Brain microvascular endothelial cell (primary cell): ENCODE data around the gene ADK.

ENCODE experiments used
- DNase-seq: peaks from one replicate; pipeline ENCODE4 v3.0.0-alpha.2; 2020
- H3K27ac ChIP-seq: fragments of 250-450 bp; sonication (Bioruptor Pico); 2 replicates; pipeline ENCODE4 v1.5.1; 2020; ENCODE audit warnings: mild to moderate bottlenecking, moderate library complexity
- H3K27me3 ChIP-seq: fragments of 250-450 bp; sonication (Bioruptor Pico); replicated peaks from 2 replicates; pipeline ENCODE4 v1.5.1; 2020; ENCODE audit warnings: mild to moderate bottlenecking
- H3K36me3 ChIP-seq: fragments of 250-450 bp; sonication (Bioruptor Pico); replicated peaks from 2 replicates; pipeline ENCODE4 v1.5.1; 2020; ENCODE audit warnings: mild to moderate bottlenecking
- H3K4me3 ChIP-seq: 2 replicates; pipeline ENCODE4 v1.5.1; 2011; ENCODE audit warnings: low read depth, mild to moderate bottlenecking, control low read depth, low read length, moderate library complexity
- CTCF ChIP-seq: IDR thresholded peaks from 2 replicates; pipeline ENCODE4 v1.5.1; 2011; ENCODE audit warnings: low read depth, mild to moderate bottlenecking, moderate library complexity, low read length, control low read depth, inconsistent platforms; ENCODE audit errors: missing control alignments
- in situ Hi-C: cut with HindIII; loops from 2 replicates; pipeline ENCODE4 v1.10.0; 2017; ENCODE audit warnings: low sequenced_read_pairs, low pct_ligation_motif_present

The ADK gene

DNA sequence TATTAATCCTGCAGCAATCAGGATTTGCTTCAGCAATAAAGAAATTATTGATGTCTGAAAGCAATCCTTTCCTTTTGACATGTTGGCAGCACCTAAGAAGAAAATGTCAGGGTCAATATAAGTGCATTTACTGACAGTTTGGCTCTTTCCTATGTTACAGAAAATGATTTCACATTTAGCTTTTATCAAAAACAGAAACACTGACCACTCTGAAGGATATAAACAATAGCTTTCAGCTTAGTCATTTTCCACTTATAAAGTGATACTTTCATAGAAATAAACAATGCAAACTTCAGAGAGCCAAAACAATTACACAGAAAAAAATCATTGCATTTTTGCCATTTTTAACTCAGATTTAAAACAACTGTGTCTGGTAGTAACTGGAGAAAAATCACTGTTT lies 349.8 kb downstream of the ADK start:
- H3K27ac ChIP-seq: no peak overlapping the region

GRCh38 chr10:74502963-74503608 lies 352.1 kb downstream of the ADK start:
- Histone ChIP-seq H3K4me3 (no peak overlapping the region), H3K27ac (peak overlapping the region; percentile 23), H3K36me3 (no peaks in the 10 kb centered on the region), H3K27me3 (no peaks in the 10 kb centered on the region)
- TF ChIP-seq CTCF: no peak
- in situ Hi-C loops: no loop called here
- DNase-seq: peak; percentile 37

More for the DNA sequence above, 349.8 kb downstream of the ADK start:
- in situ Hi-C loops: no loop called here
- no peaks in the 10 kb centered on the region for H3K27me3 ChIP-seq
- H3K36me3 ChIP-seq: no peaks in the 10 kb centered on the region
- TF ChIP-seq CTCF: no peak
- no peak overlapping the region for H3K4me3 ChIP-seq
- DNase-seq: no peak

GRCh38 chr10:74507951-74508350 lies 356.9 kb downstream of the ADK start:
- Histone ChIP-seq H3K4me3 (no peak overlapping the region), H3K27ac (no peak overlapping the region), H3K36me3 (no peaks in the 10 kb centered on the region), H3K27me3 (no peaks in the 10 kb centered on the region)
- in situ Hi-C loops: no loop called here
- DNase-seq: no peak
- no peak for TF ChIP-seq CTCF

DNA sequence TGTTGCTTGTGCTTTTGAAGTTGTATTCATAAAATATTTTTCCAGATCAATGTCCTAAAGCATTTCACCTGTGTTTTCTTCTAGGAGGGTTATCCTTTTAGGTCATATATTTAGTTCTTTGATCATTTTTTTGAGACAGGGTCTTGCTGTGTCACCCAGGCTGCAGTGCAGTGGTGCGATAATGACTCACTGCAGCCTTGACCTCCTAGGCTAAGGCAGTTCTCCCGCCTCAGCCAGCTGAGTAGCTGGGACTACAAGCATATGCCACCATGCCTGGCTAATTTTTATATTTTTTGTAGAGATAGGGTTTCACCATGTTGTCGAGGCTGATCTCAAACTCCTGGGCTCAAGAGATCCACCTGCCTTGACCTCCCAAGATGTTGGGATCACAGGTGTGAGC lies 359.6 kb downstream of the ADK start:
- DNase-seq: no peak
- Histone ChIP-seq H3K27me3 (no peaks in the 10 kb centered on the region), H3K4me3 (no peak overlapping the region), H3K27ac (no peak overlapping the region), H3K36me3 (no peaks in the 10 kb centered on the region)
- in situ Hi-C loops: no loop called here
- no peak for TF ChIP-seq CTCF

- Histone ChIP-seq H3K27me3 (no peaks in the 10 kb centered on the region), H3K36me3 (no peaks in the 10 kb centered on the region), H3K27ac (no peak overlapping the region), H3K4me3 (no peak overlapping the region)
- DNase-seq: no peak
- in situ Hi-C loops: no loop called here
- no peak for TF ChIP-seq CTCF
Measured at GRCh38 chr10:74511051-74511450, 360.0 kb downstream of the ADK start.

DNA sequence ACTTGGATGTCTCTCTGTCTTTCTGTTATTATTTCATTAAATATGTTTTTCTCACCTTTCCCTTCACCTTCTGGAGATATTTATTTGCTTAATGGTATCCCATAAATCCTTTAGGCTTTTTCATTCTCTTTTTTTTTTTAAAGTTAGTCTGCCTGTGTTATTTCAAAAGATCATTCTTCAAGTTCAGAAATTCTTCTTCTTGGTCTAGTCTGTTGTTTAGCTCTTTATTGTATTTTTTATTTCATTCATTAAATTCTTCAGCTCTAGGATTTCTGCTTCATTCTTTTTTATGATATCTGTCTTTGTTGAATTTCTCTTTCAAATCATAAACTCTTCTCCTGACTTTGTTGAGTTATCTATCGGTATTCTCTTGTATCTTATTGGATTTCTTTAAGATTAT lies 363.3 kb downstream of the ADK start:
- in situ Hi-C loops: no loop called here
- DNase-seq: no peak
- no peak for TF ChIP-seq CTCF
- no peaks in the 10 kb centered on the region for H3K36me3 ChIP-seq
- H3K4me3 ChIP-seq: no peak overlapping the region
- no peak overlapping the region for H3K27ac ChIP-seq
- H3K27me3 ChIP-seq: no peaks in the 10 kb centered on the region
